Testis (tissue), 3 donors: Measurements from ENCODE around the gene DRAXIN. TPM values are rescaled to one million over a fixed set of nuclear protein-coding genes. Genes with fewer than 3 reads are reported as not detected.

Experiments
- DNase-seq: peaks from one replicate; pipeline ENCODE4 v3.0.0-alpha.2; 2019
- H3K27ac ChIP-seq, 2 donors: fragments of 200-600 bp; sonication (generic); one replicate each; pipeline ENCODE4 v1.5.1; 2019
- H3K27me3 ChIP-seq: fragments of 200-600 bp; sonication (generic); one replicate; pipeline ENCODE4 v1.5.1; 2019
- H3K36me3 ChIP-seq: fragments of 200-600 bp; sonication (generic); one replicate; pipeline ENCODE4 v1.5.1; 2017; ENCODE audit warnings: low read depth; ENCODE audit errors: missing control alignments
- H3K4me1 ChIP-seq: fragments of 200-600 bp; sonication (generic); one replicate; pipeline ENCODE4 v1.5.1; 2019
- H3K4me3 ChIP-seq, 2 donors: fragments of 200-600 bp; sonication (generic); one replicate each; pipeline ENCODE4 v1.5.1; 2017 to 2019
- H3K9me3 ChIP-seq: fragments of 200-600 bp; sonication (generic); one replicate; pipeline ENCODE4 v1.5.1; 2017
- POLR2A ChIP-seq: fragments of 450-650 bp; IDR thresholded peaks from one replicate; pipeline ENCODE4 v1.6.1; 2017; ENCODE audit warnings: antibody characterized with exemption, mild to moderate bottlenecking, moderate library complexity
- WGBS, 2 donors: methylation state at CpG; one replicate each; pipeline ENCODE4 v1.1.5; 2018; 5-methylcytosine and 5-hydroxymethylcytosine counted together
- intact Hi-C: fragments of 100-400 bp; cut with DNase I; formaldehyde crosslinking; loops from one replicate; pipeline ENCODE4 v1.15.1; 2023; ENCODE audit warnings: low total_unique reads
- polyA plus RNA-seq: library from polyadenylated mRNA; stranded (reverse); fragments of 350-450 nt; fragmentation: Illumina TruSeq; extraction: RNeasy Lipid Tissue Mini Kit (QIAGEN cat#74804); gene quantifications from one replicate; pipeline ENCODE4 v1.2.3, GENCODE V29; 2014; ENCODE audit warnings: low read depth, low replicate concordance; ENCODE audit not compliant: insufficient read depth
- total RNA-seq, 2 donors: library from RNA; depleted of rRNA; stranded (reverse); fragments of >200 nt; gene quantifications; one replicate each; pipeline ENCODE4 v1.2.3, GENCODE V29; 2016
- TF ChIP-seq, protein P1 (sequence below), 3 experiments: fragments of 450-650 bp in 2 of 3; fragments of 200-600 bp in 1 of 3; sonication (generic) in 1 of 3; IDR thresholded peaks; one replicate each; pipeline ENCODE4 v1.5.1; 2016 to 2019; ENCODE audit warnings: antibody characterized with exemption in 3 of 3, mild to moderate bottlenecking in 2 of 3, moderate library complexity in 1 of 3

Gene DRAXIN
- total and polyA plus RNA-seq, 3 donors from 2014 or later, result 0.53 to 0.93 (median 0.79) TPM

DNA sequence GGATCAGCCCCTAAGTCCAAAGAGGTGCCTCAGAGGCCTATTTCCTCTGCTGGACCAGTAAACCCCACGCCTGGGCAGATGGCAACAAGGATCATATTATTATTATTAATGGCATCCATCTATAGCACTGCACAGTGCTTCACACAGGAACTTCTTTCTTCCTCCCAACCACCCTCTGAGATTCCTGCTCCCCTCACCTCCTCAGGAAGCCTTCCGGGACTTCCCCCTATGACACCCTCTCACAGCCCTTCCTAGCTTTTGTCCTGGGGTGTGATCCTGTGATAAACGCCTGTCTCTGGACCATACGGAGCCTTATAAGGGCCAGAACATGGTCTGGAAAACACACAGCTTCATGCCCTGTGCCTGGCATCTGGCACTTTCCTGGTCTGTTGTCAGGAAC is 40.5 kb upstream of the DRAXIN start:
- peak overlapping the region in 1 of 2 donors; percentile 30 for H3K4me3 ChIP-seq
- H3K27ac ChIP-seq, result no peak overlapping the region
- H3K4me1 ChIP-seq, result peaks cover 40% of the 10 kb centered on the region
- 63 to 74% methylated on average over 4 of the region's 4 CpGs for WGBS, 2 donors
- no peak for DNase-seq
- intact Hi-C loops, result no loop called here
- H3K36me3 ChIP-seq, result no peaks in the 10 kb centered on the region
- H3K9me3 ChIP-seq, result no peaks in the 10 kb centered on the region
- TF ChIP-seq, protein P1, sequence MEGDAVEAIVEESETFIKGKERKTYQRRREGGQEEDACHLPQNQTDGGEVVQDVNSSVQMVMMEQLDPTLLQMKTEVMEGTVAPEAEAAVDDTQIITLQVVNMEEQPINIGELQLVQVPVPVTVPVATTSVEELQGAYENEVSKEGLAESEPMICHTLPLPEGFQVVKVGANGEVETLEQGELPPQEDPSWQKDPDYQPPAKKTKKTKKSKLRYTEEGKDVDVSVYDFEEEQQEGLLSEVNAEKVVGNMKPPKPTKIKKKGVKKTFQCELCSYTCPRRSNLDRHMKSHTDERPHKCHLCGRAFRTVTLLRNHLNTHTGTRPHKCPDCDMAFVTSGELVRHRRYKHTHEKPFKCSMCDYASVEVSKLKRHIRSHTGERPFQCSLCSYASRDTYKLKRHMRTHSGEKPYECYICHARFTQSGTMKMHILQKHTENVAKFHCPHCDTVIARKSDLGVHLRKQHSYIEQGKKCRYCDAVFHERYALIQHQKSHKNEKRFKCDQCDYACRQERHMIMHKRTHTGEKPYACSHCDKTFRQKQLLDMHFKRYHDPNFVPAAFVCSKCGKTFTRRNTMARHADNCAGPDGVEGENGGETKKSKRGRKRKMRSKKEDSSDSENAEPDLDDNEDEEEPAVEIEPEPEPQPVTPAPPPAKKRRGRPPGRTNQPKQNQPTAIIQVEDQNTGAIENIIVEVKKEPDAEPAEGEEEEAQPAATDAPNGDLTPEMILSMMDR (IDR thresholded peaks at IDR 0.05), result no peak
- TF ChIP-seq POLR2A, result no peak
- no peaks in the 10 kb centered on the region for H3K27me3 ChIP-seq

DNA sequence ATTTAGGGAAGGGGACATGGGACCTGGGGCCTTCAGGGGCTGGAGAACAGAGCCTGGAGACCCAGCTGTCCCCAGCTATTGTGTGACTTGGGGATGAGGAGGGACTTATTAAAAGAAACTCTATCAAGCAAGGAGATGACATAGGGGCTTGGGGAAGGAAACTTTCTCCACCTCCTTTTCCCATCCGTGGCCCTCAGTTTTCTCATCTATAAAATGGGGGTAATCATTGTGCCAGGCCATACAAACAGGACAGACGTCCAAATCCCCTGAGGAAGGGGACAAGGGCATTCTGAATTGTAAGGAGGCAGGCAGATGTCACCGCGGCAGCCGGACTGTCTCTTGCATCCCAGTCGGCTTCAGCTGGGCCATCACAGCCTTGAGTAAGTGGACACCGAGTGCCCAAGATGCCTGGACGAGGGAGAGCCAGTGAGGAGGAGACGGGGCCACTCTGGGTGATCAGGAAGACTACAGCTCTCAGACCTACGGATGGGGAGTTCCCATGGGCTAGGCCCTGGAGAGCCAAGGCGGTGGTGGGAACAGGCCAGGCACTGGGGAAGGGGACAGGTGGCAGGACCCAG is 39.2 kb upstream of the DRAXIN start:
- WGBS, 2 donors, result 88 to 91% methylated on average over 11 of the region's 11 CpGs
- Histone ChIP-seq H3K9me3 (no peaks in the 10 kb centered on the region), H3K27ac (no peak overlapping the region), H3K4me3 (no peak overlapping the region), H3K27me3 (no peaks in the 10 kb centered on the region), H3K36me3 (no peaks in the 10 kb centered on the region), H3K4me1 (peaks cover 40% of the 10 kb centered on the region)
- intact Hi-C loops, result no loop called here
- TF ChIP-seq POLR2A, result no peak
- TF ChIP-seq, protein P1 (IDR thresholded peaks at IDR 0.05), result no peak
- DNase-seq, result no peak

DNA sequence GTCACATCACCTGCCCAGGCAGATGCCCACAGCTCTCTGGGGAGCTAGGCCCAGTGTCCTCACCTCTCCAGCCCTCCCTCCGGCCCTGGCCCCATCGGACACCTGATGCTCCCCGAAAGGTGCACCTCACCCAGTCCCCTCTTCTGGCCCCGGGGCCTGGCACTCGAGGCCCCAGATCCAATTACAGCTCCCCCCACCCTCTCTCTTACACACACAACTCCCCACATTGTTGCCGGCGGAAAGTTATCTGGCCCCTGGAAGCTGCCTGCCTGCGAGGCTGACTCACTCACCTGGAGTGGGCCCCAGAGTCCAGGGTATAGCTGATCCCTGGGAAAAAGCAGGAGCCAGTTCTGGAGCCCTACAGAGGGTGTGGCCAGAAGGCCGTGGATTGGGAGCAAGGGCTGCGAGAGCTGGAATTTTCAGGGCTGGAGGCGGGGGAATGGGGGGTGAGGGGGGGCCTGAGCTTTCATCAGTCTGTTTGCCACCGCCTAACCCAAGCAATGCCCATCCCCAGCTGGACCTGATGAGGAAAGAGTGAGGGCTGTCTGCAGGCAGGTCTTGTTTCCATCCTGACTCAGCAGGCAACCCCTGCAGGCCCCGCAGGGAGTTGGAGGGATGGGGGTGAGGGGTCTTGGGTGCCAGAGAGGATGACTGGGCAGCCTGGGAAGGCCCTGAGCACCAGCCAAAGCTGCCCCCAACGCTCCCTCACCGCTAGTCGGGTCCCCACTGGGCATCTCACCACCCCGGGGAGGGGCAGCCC is 38.2 kb upstream of the DRAXIN start:
- no peak overlapping the region for H3K4me3 ChIP-seq
- TF ChIP-seq, protein P1 (IDR thresholded peaks at IDR 0.05), result no peak
- no peak for TF ChIP-seq POLR2A
- H3K4me1 ChIP-seq, result peaks cover 34% of the 10 kb centered on the region
- WGBS, 2 donors, result 54 to 63% methylated on average over 10 to 17 of the region's 17 CpGs
- no peaks in the 10 kb centered on the region for H3K9me3 ChIP-seq
- H3K27me3 ChIP-seq, result no peaks in the 10 kb centered on the region
- H3K27ac ChIP-seq, result peak overlapping the region; percentile 38 to 55
- DNase-seq, result no peak
- H3K36me3 ChIP-seq, result no peaks in the 10 kb centered on the region
- intact Hi-C loops, result no loop called here

DNA sequence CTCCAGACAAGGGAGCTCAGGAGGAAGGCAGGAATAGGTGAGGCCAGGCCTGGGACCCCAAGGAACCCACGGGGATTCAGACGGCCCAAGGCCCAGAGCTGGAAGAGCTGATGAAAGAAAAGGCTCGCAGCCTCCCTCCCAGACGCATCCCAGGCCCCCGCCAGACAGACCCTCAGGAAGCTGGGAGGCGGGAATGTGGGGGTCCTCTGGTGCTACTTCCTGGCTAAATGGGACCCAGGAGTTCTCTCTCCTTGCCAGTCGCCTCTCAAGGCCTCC is 37.7 kb upstream of the DRAXIN start:
- Histone ChIP-seq H3K36me3 (no peaks in the 10 kb centered on the region), H3K4me1 (peaks cover 28% of the 10 kb centered on the region), H3K27me3 (no peaks in the 10 kb centered on the region), H3K9me3 (no peaks in the 10 kb centered on the region), H3K4me3 (peak overlapping the region; percentile 71), H3K27ac (peak overlapping the region; percentile 38 to 55)
- WGBS, 2 donors, result 22 to 51% methylated on average over 4 to 7 of the region's 7 CpGs
- no peak for DNase-seq
- intact Hi-C loops, result no loop called here
- TF ChIP-seq POLR2A, result no peak
- TF ChIP-seq, protein P1 (IDR thresholded peaks at IDR 0.05), result no peak
